MM.1S (cell line): ENCODE data around the gene GRB10.
"Not testable (repeated sequence)": the region's sequence is repeated elsewhere in the genome, so short reads cannot be mapped to it uniquely, and the experiment has no call there.

Experiments
- EZH2 ChIP-seq: fragments of 300-600 bp; sonication (generic); optimal IDR thresholded peaks from 2 replicates; pipeline ENCODE3; 2017; ENCODE audit warnings: low read depth, mild to moderate bottlenecking, antibody characterized with exemption, low read length, mixed read lengths
- EZH2phosphoT487 ChIP-seq: fragments of 300-600 bp; sonication (generic); IDR thresholded peaks from 2 replicates; pipeline ENCODE4 v1.6.1; 2018; ENCODE audit warnings: antibody characterized with exemption, low read length

GRCh38 chr7:50773071-50773470 is 9.6 kb downstream of the GRB10 start:
- not testable (repeated sequence) for TF ChIP-seq EZH2phosphoT487, EZH2
